ENCODE measurements around the gene BPIFB2. TPM values are rescaled to one million over a fixed set of nuclear protein-coding genes. Genes with fewer than 3 reads are reported as not detected.

BPIFB2 gene
- total RNA-seq, 1 experiment from 2014 or later: not detected

DNA sequence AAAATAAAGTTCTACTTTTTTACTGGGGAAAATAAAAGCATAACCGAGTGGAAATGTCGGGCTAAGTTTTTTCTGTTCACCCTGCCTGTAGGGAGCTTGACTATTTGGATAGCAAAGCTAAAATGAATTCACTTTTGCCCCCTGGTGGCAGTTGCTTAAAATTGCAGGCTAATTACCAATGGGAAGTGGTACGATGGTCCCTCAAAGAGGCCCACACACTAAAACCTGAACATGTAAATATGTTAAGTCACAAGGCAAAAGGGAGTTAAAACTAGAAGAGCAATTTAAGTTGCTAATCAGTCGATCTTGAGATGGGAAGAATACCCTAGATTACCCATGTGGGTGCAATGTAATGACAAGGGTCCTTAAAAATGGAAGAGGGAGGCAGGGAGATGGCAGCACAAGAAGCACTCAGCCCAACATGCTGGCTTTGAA is 2.4 kb upstream of the BPIFB2 start:
- no peak overlapping the region for H3K27ac ChIP-seq (ENCODE audit: low read length)
- in situ Hi-C loops (cut with HindIII; ENCODE audit: low pct_unique_long_range_greater_than_20kb, low sequenced_read_pairs) (no loop called here), intact Hi-C loops (cut with micrococcal nuclease; ENCODE audit: unreplicated experiment) (no loop called here)
- CTCF ChIA-PET: interaction anchor here (0.9 kb wide), 1 partner anchor 11 kb away, joined by 4 read pairs; no protein-coding TSS in a partner anchor
- H3K4me1 ChIP-seq (ENCODE audit: control insufficient read depth, insufficient read depth, low read length): peaks cover 4% of the 10 kb centered on the region; the same call in 1 of the 2 replicates
- BruUV-seq (replicated peaks): no TSS peak
- ATAC-seq: no peak
- DNase-seq (ENCODE audit: low read depth, low spot score): no peak
- no peaks in the 10 kb centered on the region; the same call in 1 of the 2 replicates for H3K27me3 ChIP-seq (ENCODE audit: control insufficient read depth, insufficient read depth, low read length)
- no peaks in the 10 kb centered on the region for H3K9me3 ChIP-seq (ENCODE audit: control insufficient read depth, insufficient read depth, low read depth, low read length)
- POLR2A ChIA-PET: no interaction called here
- no peaks in the 10 kb centered on the region for H3K36me3 ChIP-seq (ENCODE audit: control insufficient read depth, insufficient read depth, low read length)
- no peak for TF ChIP-seq SIN3A (IDR thresholded peaks at IDR 0.05; ENCODE audit: borderline replicate concordance, insufficient read depth, low read depth, low read length)
- TF ChIP-seq, protein P1, sequence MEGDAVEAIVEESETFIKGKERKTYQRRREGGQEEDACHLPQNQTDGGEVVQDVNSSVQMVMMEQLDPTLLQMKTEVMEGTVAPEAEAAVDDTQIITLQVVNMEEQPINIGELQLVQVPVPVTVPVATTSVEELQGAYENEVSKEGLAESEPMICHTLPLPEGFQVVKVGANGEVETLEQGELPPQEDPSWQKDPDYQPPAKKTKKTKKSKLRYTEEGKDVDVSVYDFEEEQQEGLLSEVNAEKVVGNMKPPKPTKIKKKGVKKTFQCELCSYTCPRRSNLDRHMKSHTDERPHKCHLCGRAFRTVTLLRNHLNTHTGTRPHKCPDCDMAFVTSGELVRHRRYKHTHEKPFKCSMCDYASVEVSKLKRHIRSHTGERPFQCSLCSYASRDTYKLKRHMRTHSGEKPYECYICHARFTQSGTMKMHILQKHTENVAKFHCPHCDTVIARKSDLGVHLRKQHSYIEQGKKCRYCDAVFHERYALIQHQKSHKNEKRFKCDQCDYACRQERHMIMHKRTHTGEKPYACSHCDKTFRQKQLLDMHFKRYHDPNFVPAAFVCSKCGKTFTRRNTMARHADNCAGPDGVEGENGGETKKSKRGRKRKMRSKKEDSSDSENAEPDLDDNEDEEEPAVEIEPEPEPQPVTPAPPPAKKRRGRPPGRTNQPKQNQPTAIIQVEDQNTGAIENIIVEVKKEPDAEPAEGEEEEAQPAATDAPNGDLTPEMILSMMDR (IDR thresholded peaks at IDR 0.05): peak; percentile 78
- no peak overlapping the region for H3K4me3 ChIP-seq (ENCODE audit: low read depth in 2 of 2, low read length in 2 of 2)

DNA sequence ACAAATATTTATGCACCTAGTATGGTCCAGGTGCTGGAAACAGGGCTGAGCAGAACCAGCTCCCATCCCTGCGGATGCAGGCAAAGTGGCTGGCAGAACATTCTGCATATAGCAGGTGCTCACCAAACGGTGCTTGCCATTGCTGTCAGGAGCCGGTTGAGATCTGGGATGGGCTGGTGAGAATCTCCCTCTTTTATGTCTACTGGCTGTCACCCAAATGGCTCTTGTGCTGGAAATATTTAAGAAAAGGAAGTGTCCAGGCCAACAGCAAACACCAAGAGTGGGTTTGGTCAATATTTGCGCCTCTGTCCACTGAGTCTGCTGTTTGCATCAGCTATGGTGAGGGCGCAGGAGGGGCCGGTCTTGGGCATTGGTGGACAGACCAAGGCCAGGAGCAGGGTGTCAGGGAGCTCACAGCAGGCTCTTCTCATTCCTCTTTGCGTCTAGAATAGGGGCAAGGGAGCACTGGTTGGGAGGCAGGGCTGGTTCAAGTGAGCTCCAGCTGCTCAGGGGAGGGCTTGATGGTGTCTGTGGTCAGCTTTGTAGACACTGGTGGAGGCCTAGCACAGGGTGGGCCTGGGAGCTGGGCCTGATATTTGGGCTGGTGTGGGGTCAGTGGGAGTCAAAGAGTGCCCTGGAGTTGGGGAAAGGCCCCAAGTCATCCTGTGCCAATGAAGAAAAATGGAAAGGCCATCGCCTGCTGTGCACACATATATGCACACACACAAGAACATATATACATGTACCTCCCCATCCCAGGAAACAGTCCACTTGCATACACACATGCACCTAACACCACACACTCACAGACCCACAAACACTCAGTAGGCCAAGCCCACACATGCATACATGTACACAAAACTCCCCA is 1.4 kb upstream of the BPIFB2 start:
- POLR2A ChIA-PET: no interaction called here
- intact Hi-C loops (cut with micrococcal nuclease; ENCODE audit: unreplicated experiment) (no loop called here), in situ Hi-C loops (cut with HindIII; ENCODE audit: low pct_unique_long_range_greater_than_20kb, low sequenced_read_pairs) (no loop called here)
- TF ChIP-seq POLR2AphosphoS5 (IDR thresholded peaks at IDR 0.05; ENCODE audit: low read depth, low read length): no peak
- no peak for TF ChIP-seq TCF7L2 (IDR thresholded peaks at IDR 0.05; ENCODE audit: low read depth, low read length)
- TF ChIP-seq, protein P2, sequence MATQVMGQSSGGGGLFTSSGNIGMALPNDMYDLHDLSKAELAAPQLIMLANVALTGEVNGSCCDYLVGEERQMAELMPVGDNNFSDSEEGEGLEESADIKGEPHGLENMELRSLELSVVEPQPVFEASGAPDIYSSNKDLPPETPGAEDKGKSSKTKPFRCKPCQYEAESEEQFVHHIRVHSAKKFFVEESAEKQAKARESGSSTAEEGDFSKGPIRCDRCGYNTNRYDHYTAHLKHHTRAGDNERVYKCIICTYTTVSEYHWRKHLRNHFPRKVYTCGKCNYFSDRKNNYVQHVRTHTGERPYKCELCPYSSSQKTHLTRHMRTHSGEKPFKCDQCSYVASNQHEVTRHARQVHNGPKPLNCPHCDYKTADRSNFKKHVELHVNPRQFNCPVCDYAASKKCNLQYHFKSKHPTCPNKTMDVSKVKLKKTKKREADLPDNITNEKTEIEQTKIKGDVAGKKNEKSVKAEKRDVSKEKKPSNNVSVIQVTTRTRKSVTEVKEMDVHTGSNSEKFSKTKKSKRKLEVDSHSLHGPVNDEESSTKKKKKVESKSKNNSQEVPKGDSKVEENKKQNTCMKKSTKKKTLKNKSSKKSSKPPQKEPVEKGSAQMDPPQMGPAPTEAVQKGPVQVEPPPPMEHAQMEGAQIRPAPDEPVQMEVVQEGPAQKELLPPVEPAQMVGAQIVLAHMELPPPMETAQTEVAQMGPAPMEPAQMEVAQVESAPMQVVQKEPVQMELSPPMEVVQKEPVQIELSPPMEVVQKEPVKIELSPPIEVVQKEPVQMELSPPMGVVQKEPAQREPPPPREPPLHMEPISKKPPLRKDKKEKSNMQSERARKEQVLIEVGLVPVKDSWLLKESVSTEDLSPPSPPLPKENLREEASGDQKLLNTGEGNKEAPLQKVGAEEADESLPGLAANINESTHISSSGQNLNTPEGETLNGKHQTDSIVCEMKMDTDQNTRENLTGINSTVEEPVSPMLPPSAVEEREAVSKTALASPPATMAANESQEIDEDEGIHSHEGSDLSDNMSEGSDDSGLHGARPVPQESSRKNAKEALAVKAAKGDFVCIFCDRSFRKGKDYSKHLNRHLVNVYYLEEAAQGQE (IDR thresholded peaks at IDR 0.05; ENCODE audit: insufficient read depth in 1 of 2, low read depth in 2 of 2, low read length in 1 of 2): no peak
- TF ChIP-seq SIN3A (IDR thresholded peaks at IDR 0.05; ENCODE audit: borderline replicate concordance, insufficient read depth, low read depth, low read length): no peak
- ATAC-seq (no peak), DNase-seq (ENCODE audit: low read depth, low spot score) (no peak)
- no peaks in the 10 kb centered on the region for H3K36me3 ChIP-seq (ENCODE audit: control insufficient read depth, insufficient read depth, low read length)
- no peaks in the 10 kb centered on the region; the same call in 1 of the 2 replicates for H3K27me3 ChIP-seq (ENCODE audit: control insufficient read depth, insufficient read depth, low read length)
- CTCF ChIA-PET: no interaction called here
- peaks cover 4% of the 10 kb centered on the region; the same call in 1 of the 2 replicates for H3K4me1 ChIP-seq (ENCODE audit: control insufficient read depth, insufficient read depth, low read length)
- H3K4me3 ChIP-seq (ENCODE audit: low read depth in 2 of 2, low read length in 2 of 2): no peak overlapping the region
- H3K9me3 ChIP-seq (ENCODE audit: control insufficient read depth, insufficient read depth, low read depth, low read length): no peaks in the 10 kb centered on the region
- no peak overlapping the region for H3K27ac ChIP-seq (ENCODE audit: low read length)
- no TSS peak for BruUV-seq (replicated peaks)

Measured in Panc1 (cell line).